ENCODE data around the gene MEGF6.

DNA sequence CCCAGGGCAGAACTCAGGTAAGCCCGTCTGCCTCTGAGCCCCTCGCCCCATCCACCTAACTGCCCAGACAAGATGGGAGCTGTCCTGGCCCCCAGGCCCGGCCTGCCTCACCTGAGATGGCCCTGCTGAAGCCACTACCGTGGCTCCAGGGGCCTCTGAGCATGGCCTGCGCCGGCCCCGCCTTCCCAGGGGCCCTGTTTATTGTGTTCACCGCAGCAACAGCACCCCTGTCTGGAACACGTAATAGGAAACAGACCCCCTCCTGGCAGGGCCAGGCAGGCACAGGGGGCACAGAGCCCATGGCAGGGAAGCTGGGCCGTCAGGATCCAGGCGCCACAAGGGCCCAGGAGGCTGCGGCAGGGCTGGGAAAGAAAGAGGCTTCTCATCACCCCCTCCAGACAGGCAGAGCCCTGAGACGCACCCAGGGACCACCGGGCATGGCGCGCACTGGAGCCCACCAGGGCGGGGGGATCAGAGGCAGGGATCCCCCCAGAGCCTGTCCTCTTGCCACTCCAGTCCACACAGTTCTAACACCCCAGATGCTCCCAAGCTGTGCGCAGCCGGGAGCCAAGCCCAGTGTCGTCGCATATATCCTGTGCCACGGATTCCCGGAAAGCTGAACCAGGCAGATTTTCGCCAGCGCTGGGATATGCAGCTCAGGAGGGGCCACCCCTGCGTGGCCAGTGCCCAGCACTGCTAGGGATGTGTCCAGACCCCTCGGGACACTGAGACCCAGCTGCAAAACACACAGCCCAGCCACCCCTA lies 94.2 kb downstream of the MEGF6 start:
- TF ChIP-seq, protein P1, sequence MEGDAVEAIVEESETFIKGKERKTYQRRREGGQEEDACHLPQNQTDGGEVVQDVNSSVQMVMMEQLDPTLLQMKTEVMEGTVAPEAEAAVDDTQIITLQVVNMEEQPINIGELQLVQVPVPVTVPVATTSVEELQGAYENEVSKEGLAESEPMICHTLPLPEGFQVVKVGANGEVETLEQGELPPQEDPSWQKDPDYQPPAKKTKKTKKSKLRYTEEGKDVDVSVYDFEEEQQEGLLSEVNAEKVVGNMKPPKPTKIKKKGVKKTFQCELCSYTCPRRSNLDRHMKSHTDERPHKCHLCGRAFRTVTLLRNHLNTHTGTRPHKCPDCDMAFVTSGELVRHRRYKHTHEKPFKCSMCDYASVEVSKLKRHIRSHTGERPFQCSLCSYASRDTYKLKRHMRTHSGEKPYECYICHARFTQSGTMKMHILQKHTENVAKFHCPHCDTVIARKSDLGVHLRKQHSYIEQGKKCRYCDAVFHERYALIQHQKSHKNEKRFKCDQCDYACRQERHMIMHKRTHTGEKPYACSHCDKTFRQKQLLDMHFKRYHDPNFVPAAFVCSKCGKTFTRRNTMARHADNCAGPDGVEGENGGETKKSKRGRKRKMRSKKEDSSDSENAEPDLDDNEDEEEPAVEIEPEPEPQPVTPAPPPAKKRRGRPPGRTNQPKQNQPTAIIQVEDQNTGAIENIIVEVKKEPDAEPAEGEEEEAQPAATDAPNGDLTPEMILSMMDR (IDR thresholded peaks at IDR 0.05) = no peak
- no peak for TF ChIP-seq ZFX (IDR thresholded peaks at IDR 0.05; ENCODE audit: borderline replicate concordance)
